GM12878 (cell line): ENCODE data around the gene TMEM52B. TPM values are rescaled to one million over a fixed set of nuclear protein-coding genes. Genes with fewer than 3 reads are reported as not detected.

Experiments used
- ATAC-seq: fragments of 200-7000 bp; cut with Tn5 transposase; 3 replicates; pipeline ENCODE4 v1.9.1; 2020; ENCODE audit warnings: mild to moderate bottlenecking, moderate library complexity
- BruUV-seq: library from RNA; stranded (reverse); fragments of 400-500 nt; replicated peaks from 2 replicates; lab custom pipeline; 2021; lab: Mats Ljungman, UMichigan
- CTCF ChIA-PET: fragments of 300-600 bp; sonication (Branson Sonifier 250); formaldehyde crosslinking; extraction: SDS; loops from one replicate; lab custom pipeline; 2021; ENCODE audit warnings: inconsistent platforms; lab: Yijun Ruan, JAX
- POLR2A ChIA-PET: fragments of 350-600 bp; formaldehyde crosslinking; extraction: SDS; loops from one replicate; lab custom pipeline; 2021; ENCODE audit warnings: inconsistent platforms; lab: Charles Lee
- RAD21 ChIA-PET: fragments of 300-600 bp; sonication (Branson Sonifier 250); formaldehyde crosslinking; loops from one replicate; lab custom pipeline; 2023; ENCODE audit warnings: antibody characterized with exemption; ENCODE audit not compliant: unreplicated experiment; lab: Charles Lee
- SMC1A ChIA-PET: fragments of 300-600 bp; sonication (Branson Sonifier 250); formaldehyde crosslinking; loops from one replicate; lab custom pipeline; 2023; ENCODE audit not compliant: unreplicated experiment, uncharacterized antibody; lab: Charles Lee
- DNase-seq: peaks from one replicate; pipeline ENCODE4 v3.0.0-alpha.2; 2011; ENCODE audit warnings: low read depth, low spot score
- FAIRE-seq: peaks from 3 replicates; lab custom pipeline; 2011; peaks lifted over from hg19 to GRCh38; lab: Jason Lieb, UNC
- H2AFZ ChIP-seq: 2 replicates; pipeline ENCODE4 v1.6.0; 2011; ENCODE audit warnings: low read depth, low read length, control low read depth; ENCODE audit not compliant: control insufficient read depth
- H3K27ac ChIP-seq: 2 replicates; pipeline ENCODE4 v1.5.1; 2011; ENCODE audit warnings: control low read depth; ENCODE audit not compliant: control insufficient read depth, insufficient read depth
- H3K27me3 ChIP-seq, 2 experiments: replicated peaks in 1 of 2; 2 replicates each; pipeline versions ENCODE4 v1.6.0 to v1.6.1; 2011; ENCODE audit warnings: low read length in 1 of 2; ENCODE audit not compliant: control insufficient read depth in 2 of 2, insufficient read depth in 2 of 2
- H3K36me3 ChIP-seq, 2 experiments: 2 replicates each; pipeline ENCODE4 v1.5.1; 2011; ENCODE audit warnings: low read length in 1 of 2; ENCODE audit not compliant: control insufficient read depth in 2 of 2, insufficient read depth in 2 of 2
- H3K4me1 ChIP-seq: 2 replicates; pipeline ENCODE4 v1.6.1; 2011; ENCODE audit warnings: mild to moderate bottlenecking, low read length, moderate library complexity, mixed read lengths; ENCODE audit not compliant: control insufficient read depth, insufficient read depth
- H3K4me2 ChIP-seq: 2 replicates; pipeline ENCODE4 v1.6.0; 2011; ENCODE audit warnings: control low read depth; ENCODE audit not compliant: control insufficient read depth, insufficient read depth
- H3K4me3 ChIP-seq: fragments of 200-600 bp; sonication (generic); 2 replicates; pipeline ENCODE4 v1.5.1; 2016
- H3K79me2 ChIP-seq: 2 replicates; pipeline ENCODE4 v1.6.0; 2011; ENCODE audit warnings: low read length; ENCODE audit not compliant: control insufficient read depth, insufficient read depth
- H3K9ac ChIP-seq: 2 replicates; pipeline ENCODE4 v1.8.0; 2011; ENCODE audit warnings: low read length, control low read depth, mixed read lengths; ENCODE audit not compliant: control insufficient read depth, insufficient read depth
- H3K9me3 ChIP-seq: replicated peaks from 3 replicates; pipeline ENCODE4 v1.5.1; 2011; ENCODE audit warnings: mild to moderate bottlenecking, low read length; ENCODE audit not compliant: control insufficient read depth, insufficient read depth
- H4K20me1 ChIP-seq: 2 replicates; pipeline ENCODE4 v1.6.0; 2011; ENCODE audit not compliant: control insufficient read depth, insufficient read depth
- ETV6 ChIP-seq, 2 experiments: fragments of 450-650 bp in 1 of 2; IDR thresholded peaks in 1 of 2; conservative IDR thresholded peaks in 1 of 2; 2 replicates each; pipeline ENCODE4 v1.6.1; 2014; ENCODE audit warnings: antibody characterized with exemption in 1 of 2, borderline replicate concordance in 1 of 2, low read depth in 1 of 2, mild to moderate bottlenecking in 1 of 2, moderate library complexity in 1 of 2
- FOXK2 ChIP-seq: fragments of 450-650 bp; IDR thresholded peaks from 2 replicates; pipeline ENCODE4 v1.6.1; 2017; ENCODE audit warnings: mild to moderate bottlenecking, moderate library complexity
- GABPA ChIP-seq: IDR thresholded peaks from 2 replicates; pipeline ENCODE4 v1.6.1; 2014; ENCODE audit warnings: antibody characterized with exemption, low read depth, mild to moderate bottlenecking, inconsistent platforms
- IKZF2 ChIP-seq, 2 experiments: fragments of 450-650 bp; IDR thresholded peaks; 2 replicates each; pipeline ENCODE4 v1.6.1; 2017; ENCODE audit warnings: mild to moderate bottlenecking in 2 of 2, moderate library complexity in 2 of 2
- MEF2B ChIP-seq: fragments of 450-650 bp; IDR thresholded peaks from 2 replicates; pipeline ENCODE4 v1.6.1; 2018; ENCODE audit warnings: mild to moderate bottlenecking, moderate library complexity; ENCODE audit not compliant: partially characterized antibody, poor library complexity, severe bottlenecking
- NFIC ChIP-seq: IDR thresholded peaks from 2 replicates; pipeline ENCODE4 v1.6.1; 2012; ENCODE audit warnings: low read depth, mild to moderate bottlenecking, inconsistent platforms, low read length, moderate library complexity
- RBBP5 ChIP-seq: fragments of 200-600 bp; sonication (generic); conservative IDR thresholded peaks from 2 replicates; pipeline ENCODE4 v1.6.1; 2016
- RFX5 ChIP-seq: IDR thresholded peaks from 2 replicates; pipeline ENCODE4 v1.6.1; 2011; ENCODE audit warnings: low read depth, low read length, improper control_type of control experiment
- SP1 ChIP-seq: IDR thresholded peaks from one replicate; pipeline ENCODE4 v1.6.1; 2011; ENCODE audit warnings: low read depth, low read length
- SREBF2 ChIP-seq: IDR thresholded peaks from 2 replicates; pipeline ENCODE4 v1.6.1; 2012; ENCODE audit warnings: mild to moderate bottlenecking, low read length
- STAT3 ChIP-seq: IDR thresholded peaks from 2 replicates; pipeline ENCODE4 v1.6.1; 2011; ENCODE audit warnings: low read depth, low read length, improper control_type of control experiment
- TAF1 ChIP-seq: IDR thresholded peaks from 2 replicates; pipeline ENCODE4 v1.6.1; 2011; ENCODE audit warnings: mild to moderate bottlenecking, low read depth, low read length, borderline replicate concordance
- ZSCAN29 ChIP-seq: fragments of 450-650 bp; IDR thresholded peaks from 2 replicates; pipeline ENCODE4 v1.6.1; 2017; ENCODE audit warnings: mild to moderate bottlenecking, moderate library complexity
- WGBS: methylation state at CpG from one replicate; pipeline ENCODE4 v1.1.6; 2016; ENCODE audit warnings: low lambda C conversion rate; ENCODE audit not compliant: insufficient replicate concordance, insufficient coverage; ENCODE audit errors: missing lambda C conversion rate; 5-methylcytosine and 5-hydroxymethylcytosine counted together
- in situ Hi-C: fragments of 300-500 bp; cut with MboI; formaldehyde crosslinking; loops from 9 replicates; pipeline ENCODE4 v1.14.3; 2018; ENCODE audit warnings: mixed read lengths
- intact Hi-C: fragments of 100-400 bp; cut with micrococcal nuclease; formaldehyde crosslinking; loops from one replicate; pipeline ENCODE4 v1.14.2; 2022; ENCODE audit not compliant: unreplicated experiment
- polyA plus RNA-seq, 11 experiments: library from polyadenylated mRNA; depleted of rRNA in 4 of 11; unstranded in 6 of 11; stranded (reverse) in 5 of 11; fragments of >200 nt; fragmentation: Nextera tagmentation in 4 of 11; fragmentation: Illumina TruSeq in 1 of 11; extraction: Ambion mirVana in 4 of 11; extraction: Trizol in 1 of 11; gene quantifications; 1 replicate in 1 of 11; 2 replicates in 10 of 11; pipeline versions ENCODE4 v1.2.1 to v1.2.3, GENCODE V29; 2011 to 2016; ENCODE audit warnings: inconsistent platforms in 2 of 11, missing spikeins in 2 of 11, low read depth in 1 of 11
- total RNA-seq, 4 experiments: library from RNA; depleted of rRNA in 3 of 4; stranded (reverse); fragments of >200 nt in 3 of 4; fragmentation: Illumina TruSeq in 1 of 4; extraction: Trizol in 1 of 4; gene quantifications; 2 replicates each; pipeline versions ENCODE4 v1.2.1 to v1.2.3, GENCODE V29; 2013 to 2021
- TF ChIP-seq, protein P1 (sequence below): IDR thresholded peaks from 2 replicates; pipeline ENCODE4 v1.6.1; 2012; ENCODE audit warnings: low read depth, low read length, improper control_type of control experiment
- TF ChIP-seq, protein P2 (sequence below): fragments of 450-650 bp; IDR thresholded peaks from 2 replicates; pipeline ENCODE4 v1.6.1; 2018; ENCODE audit warnings: mild to moderate bottlenecking, low read depth, moderate library complexity; ENCODE audit not compliant: partially characterized antibody
- TF ChIP-seq, protein P3 (sequence below): fragments of 450-650 bp; IDR thresholded peaks from 2 replicates; pipeline ENCODE4 v1.6.1; 2016; ENCODE audit warnings: mild to moderate bottlenecking

The TMEM52B gene
- total and polyA plus RNA-seq, 10 of the 15 experiments (the other 5 are each of a cell fraction or from before 2014, with no cell fraction given) = not detected

DNA sequence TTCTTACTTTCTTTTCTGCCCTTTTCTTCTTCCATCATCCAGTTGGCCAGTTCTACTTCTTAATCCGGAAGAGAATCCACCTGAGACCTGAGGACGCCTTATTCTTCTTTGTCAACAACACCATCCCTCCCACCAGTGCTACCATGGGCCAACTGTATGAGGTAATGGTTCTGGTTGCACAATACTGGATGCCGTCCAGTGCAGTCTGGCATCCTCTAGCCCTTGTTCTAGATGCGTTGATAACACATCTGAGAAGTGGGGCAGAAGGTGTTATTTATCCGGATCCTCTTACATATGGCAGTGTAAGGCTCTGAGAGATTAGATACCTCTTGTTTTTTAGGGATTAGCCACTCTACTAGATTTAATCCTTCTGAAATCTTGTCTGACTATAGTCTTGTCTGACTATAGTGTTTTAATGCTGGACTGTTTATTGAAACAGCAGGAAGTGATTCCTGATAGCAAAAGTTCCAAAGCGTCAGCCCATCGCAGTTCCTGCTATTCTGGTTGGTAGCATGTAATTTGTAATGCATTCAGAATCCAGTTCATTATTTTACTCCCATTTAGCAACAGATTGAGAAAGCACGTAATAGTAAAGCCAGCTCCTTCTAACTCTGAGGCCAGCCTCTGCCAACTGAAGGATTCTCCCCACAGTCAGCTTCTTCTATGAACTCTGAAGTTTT, 41.7 kb downstream of the TMEM52B start (continued):
- no peak for TF ChIP-seq SREBF2
- TF ChIP-seq, protein P1, sequence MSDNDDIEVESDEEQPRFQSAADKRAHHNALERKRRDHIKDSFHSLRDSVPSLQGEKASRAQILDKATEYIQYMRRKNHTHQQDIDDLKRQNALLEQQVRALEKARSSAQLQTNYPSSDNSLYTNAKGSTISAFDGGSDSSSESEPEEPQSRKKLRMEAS = no peak
- TF ChIP-seq STAT3 = no peak
- no peak for TF ChIP-seq RBBP5
- TF ChIP-seq FOXK2 = no peak
- TF ChIP-seq ETV6 (conservative IDR thresholded peaks at IDR 0.05 in 1 of 2, IDR thresholded peaks at IDR 0.05 in 1 of 2; ENCODE audit: borderline replicate concordance in 1 of 2, low read depth in 1 of 2) = no peak

DNA sequence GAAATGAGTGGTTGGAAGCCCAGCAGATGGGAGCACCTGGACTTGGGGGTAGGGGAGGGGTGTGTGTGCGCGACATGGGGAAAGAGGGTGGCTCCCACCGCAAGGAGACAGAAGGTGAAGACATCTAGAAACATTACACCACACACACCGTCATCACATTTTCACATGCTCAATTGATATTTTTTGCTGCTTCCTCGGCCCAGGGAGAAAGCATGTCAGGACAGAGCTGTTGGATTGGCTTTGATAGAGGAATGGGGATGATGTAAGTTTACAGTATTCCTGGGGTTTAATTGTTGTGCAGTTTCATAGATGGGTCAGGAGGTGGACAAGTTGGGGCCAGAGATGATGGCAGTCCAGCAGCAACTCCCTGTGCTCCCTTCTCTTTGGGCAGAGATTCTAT, 43.0 kb downstream of the TMEM52B start:
- Histone ChIP-seq H4K20me1 (no peaks in the 10 kb centered on the region), H3K27ac (no peak overlapping the region), H3K27me3 (no peaks in the 10 kb centered on the region; a peak in 2 of 4 replicates), H3K4me2 (no peak overlapping the region), H3K9me3 (no peaks in the 10 kb centered on the region), H3K79me2 (no peaks in the 10 kb centered on the region), H3K9ac (no peak overlapping the region), H2AFZ (no peak overlapping the region), H3K4me3 (no peak overlapping the region), H3K4me1 (no peaks in the 10 kb centered on the region), H3K36me3 (no peaks in the 10 kb centered on the region)
- SMC1A ChIA-PET = no interaction called here
- no TSS peak for BruUV-seq
- ATAC-seq (no peak), DNase-seq (no peak), FAIRE-seq (no peak)
- no peak for TF ChIP-seq TAF1
- TF ChIP-seq SP1 = no peak
- no peak for TF ChIP-seq GABPA
- TF ChIP-seq NFIC = no peak
- no peak for TF ChIP-seq RFX5
- TF ChIP-seq, protein P2, sequence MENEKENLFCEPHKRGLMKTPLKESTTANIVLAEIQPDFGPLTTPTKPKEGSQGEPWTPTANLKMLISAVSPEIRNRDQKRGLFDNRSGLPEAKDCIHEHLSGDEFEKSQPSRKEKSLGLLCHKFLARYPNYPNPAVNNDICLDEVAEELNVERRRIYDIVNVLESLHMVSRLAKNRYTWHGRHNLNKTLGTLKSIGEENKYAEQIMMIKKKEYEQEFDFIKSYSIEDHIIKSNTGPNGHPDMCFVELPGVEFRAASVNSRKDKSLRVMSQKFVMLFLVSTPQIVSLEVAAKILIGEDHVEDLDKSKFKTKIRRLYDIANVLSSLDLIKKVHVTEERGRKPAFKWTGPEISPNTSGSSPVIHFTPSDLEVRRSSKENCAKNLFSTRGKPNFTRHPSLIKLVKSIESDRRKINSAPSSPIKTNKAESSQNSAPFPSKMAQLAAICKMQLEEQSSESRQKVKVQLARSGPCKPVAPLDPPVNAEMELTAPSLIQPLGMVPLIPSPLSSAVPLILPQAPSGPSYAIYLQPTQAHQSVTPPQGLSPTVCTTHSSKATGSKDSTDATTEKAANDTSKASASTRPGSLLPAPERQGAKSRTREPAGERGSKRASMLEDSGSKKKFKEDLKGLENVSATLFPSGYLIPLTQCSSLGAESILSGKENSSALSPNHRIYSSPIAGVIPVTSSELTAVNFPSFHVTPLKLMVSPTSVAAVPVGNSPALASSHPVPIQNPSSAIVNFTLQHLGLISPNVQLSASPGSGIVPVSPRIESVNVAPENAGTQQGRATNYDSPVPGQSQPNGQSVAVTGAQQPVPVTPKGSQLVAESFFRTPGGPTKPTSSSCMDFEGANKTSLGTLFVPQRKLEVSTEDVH = no peak
- TF ChIP-seq ZSCAN29 = no peak
- TF ChIP-seq MEF2B = no peak
- TF ChIP-seq, protein P3, sequence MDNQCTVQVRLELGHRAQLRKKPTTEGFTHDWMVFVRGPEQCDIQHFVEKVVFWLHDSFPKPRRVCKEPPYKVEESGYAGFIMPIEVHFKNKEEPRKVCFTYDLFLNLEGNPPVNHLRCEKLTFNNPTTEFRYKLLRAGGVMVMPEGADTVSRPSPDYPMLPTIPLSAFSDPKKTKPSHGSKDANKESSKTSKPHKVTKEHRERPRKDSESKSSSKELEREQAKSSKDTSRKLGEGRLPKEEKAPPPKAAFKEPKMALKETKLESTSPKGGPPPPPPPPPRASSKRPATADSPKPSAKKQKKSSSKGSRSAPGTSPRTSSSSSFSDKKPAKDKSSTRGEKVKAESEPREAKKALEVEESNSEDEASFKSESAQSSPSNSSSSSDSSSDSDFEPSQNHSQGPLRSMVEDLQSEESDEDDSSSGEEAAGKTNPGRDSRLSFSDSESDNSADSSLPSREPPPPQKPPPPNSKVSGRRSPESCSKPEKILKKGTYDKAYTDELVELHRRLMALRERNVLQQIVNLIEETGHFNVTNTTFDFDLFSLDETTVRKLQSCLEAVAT = no peak
- TF ChIP-seq IKZF2 (IDR thresholded peaks at IDR 0.05) = no peak
- CTCF ChIA-PET = no interaction called here
- in situ Hi-C loops (no loop called here), intact Hi-C loops (no loop called here)
- WGBS = 25% methylated on average over 3 of the region's 5 CpGs
- POLR2A ChIA-PET = no interaction called here
- RAD21 ChIA-PET = no interaction called here
